ENCODE measurements around the gene ZNF618.
"Not testable (repeated sequence)": the region's sequence is repeated elsewhere in the genome, so short reads cannot be mapped to it uniquely, and the experiment has no call there.

ZNF618 gene

GRCh38 chr9:114043660-114044059, 167.6 kb downstream of the ZNF618 start:
- not testable (repeated sequence) for H3K36me3 ChIP-seq (ENCODE audit: insufficient read depth, low read length); H3K4me1 ChIP-seq (ENCODE audit: insufficient read depth, low read length); H3K4me3 ChIP-seq (ENCODE audit: low read depth in 1 of 2, low read length in 2 of 2)

GRCh38 chr9:114046237-114046755, 170.2 kb downstream of the ZNF618 start:
- H3K36me3 ChIP-seq (ENCODE audit: insufficient read depth, low read length) = peaks cover 13% of the 10 kb centered on the region
- no peaks in the 10 kb centered on the region for H3K4me1 ChIP-seq (ENCODE audit: insufficient read depth, low read length)
- H3K27me3 ChIP-seq (ENCODE audit: control insufficient read depth in 1 of 2, insufficient read depth in 2 of 2, low read length in 2 of 2) = no peaks in the 10 kb centered on the region
- H3K27ac ChIP-seq (ENCODE audit: low read depth, low read length) = no peak overlapping the region
- H3K4me3 ChIP-seq (ENCODE audit: low read depth in 1 of 2, low read length in 2 of 2) = no peak overlapping the region
- H3K9ac ChIP-seq (ENCODE audit: low read length) = no peak overlapping the region
- no peaks in the 10 kb centered on the region for H3K9me3 ChIP-seq (ENCODE audit: low read length)

More at GRCh38 chr9:114043660-114044059, 167.6 kb downstream of the ZNF618 start:
- not testable (repeated sequence) for H3K9ac ChIP-seq (ENCODE audit: low read length); H3K9me3 ChIP-seq (ENCODE audit: low read length); H3K27me3 ChIP-seq (ENCODE audit: control insufficient read depth in 1 of 2, insufficient read depth in 2 of 2, low read length in 2 of 2); H3K27ac ChIP-seq (ENCODE audit: low read depth, low read length)

- H3K36me3 ChIP-seq (ENCODE audit: insufficient read depth, low read length) = peaks cover 13% of the 10 kb centered on the region
- no peak overlapping the region for H3K4me3 ChIP-seq (ENCODE audit: low read depth in 1 of 2, low read length in 2 of 2)
- no peaks in the 10 kb centered on the region for H3K27me3 ChIP-seq (ENCODE audit: control insufficient read depth in 1 of 2, insufficient read depth in 2 of 2, low read length in 2 of 2)
- H3K27ac ChIP-seq (ENCODE audit: low read depth, low read length) = no peak overlapping the region
- no peaks in the 10 kb centered on the region for H3K4me1 ChIP-seq (ENCODE audit: insufficient read depth, low read length)
- no peak overlapping the region for H3K9ac ChIP-seq (ENCODE audit: low read length)
- no peaks in the 10 kb centered on the region for H3K9me3 ChIP-seq (ENCODE audit: low read length)
Observed at GRCh38 chr9:114046875-114047274, 170.8 kb downstream of the ZNF618 start.

GRCh38 chr9:114047717-114048116, 171.6 kb downstream of the ZNF618 start:
- Histone ChIP-seq H3K4me1 (ENCODE audit: insufficient read depth, low read length) (no peaks in the 10 kb centered on the region), H3K27me3 (ENCODE audit: control insufficient read depth in 1 of 2, insufficient read depth in 2 of 2, low read length in 2 of 2) (no peaks in the 10 kb centered on the region), H3K27ac (ENCODE audit: low read depth, low read length) (no peak overlapping the region), H3K9me3 (ENCODE audit: low read length) (no peaks in the 10 kb centered on the region), H3K9ac (ENCODE audit: low read length) (no peak overlapping the region), H3K4me3 (ENCODE audit: low read depth in 1 of 2, low read length in 2 of 2) (no peak overlapping the region), H3K36me3 (ENCODE audit: insufficient read depth, low read length) (peaks cover 13% of the 10 kb centered on the region)

GRCh38 chr9:114048533-114049415, 172.7 kb downstream of the ZNF618 start:
- no peaks in the 10 kb centered on the region for H3K9me3 ChIP-seq (ENCODE audit: low read length)
- peaks cover 13% of the 10 kb centered on the region for H3K36me3 ChIP-seq (ENCODE audit: insufficient read depth, low read length)
- no peaks in the 10 kb centered on the region for H3K4me1 ChIP-seq (ENCODE audit: insufficient read depth, low read length)
- no peak overlapping the region for H3K27ac ChIP-seq (ENCODE audit: low read depth, low read length)
- no peak overlapping the region for H3K4me3 ChIP-seq (ENCODE audit: low read depth in 1 of 2, low read length in 2 of 2)
- no peaks in the 10 kb centered on the region for H3K27me3 ChIP-seq (ENCODE audit: control insufficient read depth in 1 of 2, insufficient read depth in 2 of 2, low read length in 2 of 2)
- no peak overlapping the region for H3K9ac ChIP-seq (ENCODE audit: low read length)

- no peaks in the 10 kb centered on the region for H3K4me1 ChIP-seq (ENCODE audit: insufficient read depth, low read length)
- H3K9me3 ChIP-seq (ENCODE audit: low read length) = no peaks in the 10 kb centered on the region
- no peak overlapping the region for H3K9ac ChIP-seq (ENCODE audit: low read length)
- no peak overlapping the region for H3K4me3 ChIP-seq (ENCODE audit: low read depth in 1 of 2, low read length in 2 of 2)
- H3K36me3 ChIP-seq (ENCODE audit: insufficient read depth, low read length) = peaks cover 13% of the 10 kb centered on the region
- no peak overlapping the region for H3K27ac ChIP-seq (ENCODE audit: low read depth, low read length)
- H3K27me3 ChIP-seq (ENCODE audit: control insufficient read depth in 1 of 2, insufficient read depth in 2 of 2, low read length in 2 of 2) = no peaks in the 10 kb centered on the region
Observed at GRCh38 chr9:114049441-114050225, 173.5 kb downstream of the ZNF618 start.

GRCh38 chr9:114050226-114050568, 174.1 kb downstream of the ZNF618 start:
- Histone ChIP-seq H3K27me3 (ENCODE audit: control insufficient read depth in 1 of 2, insufficient read depth in 2 of 2, low read length in 2 of 2) (no peaks in the 10 kb centered on the region), H3K4me1 (ENCODE audit: insufficient read depth, low read length) (no peaks in the 10 kb centered on the region), H3K9ac (ENCODE audit: low read length) (no peak overlapping the region), H3K27ac (ENCODE audit: low read depth, low read length) (no peak overlapping the region), H3K9me3 (ENCODE audit: low read length) (no peaks in the 10 kb centered on the region), H3K4me3 (ENCODE audit: low read depth in 1 of 2, low read length in 2 of 2) (no peak overlapping the region), H3K36me3 (ENCODE audit: insufficient read depth, low read length) (peaks cover 13% of the 10 kb centered on the region)

GRCh38 chr9:114050646-114051045, 174.5 kb downstream of the ZNF618 start:
- no peaks in the 10 kb centered on the region for H3K27me3 ChIP-seq (ENCODE audit: control insufficient read depth in 1 of 2, insufficient read depth in 2 of 2, low read length in 2 of 2)
- H3K9ac ChIP-seq (ENCODE audit: low read length) = no peak overlapping the region
- H3K27ac ChIP-seq (ENCODE audit: low read depth, low read length) = no peak overlapping the region
- peaks cover 13% of the 10 kb centered on the region for H3K36me3 ChIP-seq (ENCODE audit: insufficient read depth, low read length)
- no peaks in the 10 kb centered on the region for H3K9me3 ChIP-seq (ENCODE audit: low read length)
- no peaks in the 10 kb centered on the region for H3K4me1 ChIP-seq (ENCODE audit: insufficient read depth, low read length)
- no peak overlapping the region for H3K4me3 ChIP-seq (ENCODE audit: low read depth in 1 of 2, low read length in 2 of 2)

- no peaks in the 10 kb centered on the region for H3K4me1 ChIP-seq (ENCODE audit: insufficient read depth, low read length)
- no peaks in the 10 kb centered on the region for H3K9me3 ChIP-seq (ENCODE audit: low read length)
- no peak overlapping the region for H3K9ac ChIP-seq (ENCODE audit: low read length)
- no peak overlapping the region for H3K4me3 ChIP-seq (ENCODE audit: low read depth in 1 of 2, low read length in 2 of 2)
- H3K27ac ChIP-seq (ENCODE audit: low read depth, low read length) = no peak overlapping the region
- peaks cover 13% of the 10 kb centered on the region for H3K36me3 ChIP-seq (ENCODE audit: insufficient read depth, low read length)
- no peaks in the 10 kb centered on the region for H3K27me3 ChIP-seq (ENCODE audit: control insufficient read depth in 1 of 2, insufficient read depth in 2 of 2, low read length in 2 of 2)
Observed at GRCh38 chr9:114051281-114051680, 175.2 kb downstream of the ZNF618 start.

- Histone ChIP-seq H3K27me3 (ENCODE audit: control insufficient read depth in 1 of 2, insufficient read depth in 2 of 2, low read length in 2 of 2) (no peaks in the 10 kb centered on the region), H3K4me1 (ENCODE audit: insufficient read depth, low read length) (no peaks in the 10 kb centered on the region), H3K36me3 (ENCODE audit: insufficient read depth, low read length) (peaks cover 13% of the 10 kb centered on the region), H3K27ac (ENCODE audit: low read depth, low read length) (no peak overlapping the region), H3K9me3 (ENCODE audit: low read length) (no peaks in the 10 kb centered on the region), H3K4me3 (ENCODE audit: low read depth in 1 of 2, low read length in 2 of 2) (no peak overlapping the region), H3K9ac (ENCODE audit: low read length) (no peak overlapping the region)
Observed at GRCh38 chr9:114051706-114052105, 175.6 kb downstream of the ZNF618 start.

GRCh38 chr9:114053246-114054005, 177.3 kb downstream of the ZNF618 start:
- no peak overlapping the region for H3K27ac ChIP-seq (ENCODE audit: low read depth, low read length)
- no peaks in the 10 kb centered on the region for H3K4me1 ChIP-seq (ENCODE audit: insufficient read depth, low read length)

More at GRCh38 chr9:114053246-114054005, 177.3 kb downstream of the ZNF618 start:
- Histone ChIP-seq H3K27me3 (ENCODE audit: control insufficient read depth in 1 of 2, insufficient read depth in 2 of 2, low read length in 2 of 2) (no peaks in the 10 kb centered on the region), H3K4me3 (ENCODE audit: low read depth in 1 of 2, low read length in 2 of 2) (no peak overlapping the region), H3K9me3 (ENCODE audit: low read length) (no peaks in the 10 kb centered on the region), H3K36me3 (ENCODE audit: insufficient read depth, low read length) (peaks cover 13% of the 10 kb centered on the region), H3K9ac (ENCODE audit: low read length) (no peak overlapping the region)
